HL-60 (cell line): Measurements from ENCODE around the gene TEDDM1.

ENCODE experiments used
- DNase-seq, 2 experiments: peaks; one replicate each; pipeline ENCODE4 v3.0.0-alpha.2; 2010 to 2020; ENCODE audit warnings: low read depth in 1 of 2, low spot score in 1 of 2
- H3K27ac ChIP-seq: fragments of 250-450 bp; sonication (Bioruptor Pico); replicated peaks from 2 replicates; pipeline ENCODE4 v1.5.1; 2020; ENCODE audit warnings: mild to moderate bottlenecking, moderate library complexity
- H3K27me3 ChIP-seq: fragments of 250-450 bp; sonication (Bioruptor Pico); 2 replicates; pipeline ENCODE4 v1.5.1; 2021; ENCODE audit warnings: mild to moderate bottlenecking, moderate library complexity; ENCODE audit not compliant: insufficient read depth, poor library complexity, severe bottlenecking
- H3K4me3 ChIP-seq: replicated peaks from 2 replicates; pipeline ENCODE4 v1.5.1; 2011; ENCODE audit warnings: mild to moderate bottlenecking, control low read depth, low read length; ENCODE audit not compliant: insufficient read depth
- GABPA ChIP-seq: IDR thresholded peaks from 2 replicates; pipeline ENCODE4 v1.6.1; 2012; ENCODE audit warnings: low read depth
- POLR2AphosphoS5 ChIP-seq: IDR thresholded peaks from 2 replicates; pipeline ENCODE4 v1.6.1; 2012; ENCODE audit warnings: low read depth
- SPI1 ChIP-seq: IDR thresholded peaks from 2 replicates; pipeline ENCODE4 v1.6.1; 2012; ENCODE audit warnings: low read depth, mild to moderate bottlenecking, borderline replicate concordance
- TF ChIP-seq, protein P1 (sequence below): IDR thresholded peaks from 2 replicates; pipeline ENCODE4 v1.6.1; 2012; ENCODE audit warnings: low read depth; ENCODE audit not compliant: insufficient replicate concordance
- TF ChIP-seq, protein P2 (sequence below): IDR thresholded peaks from one replicate; pipeline ENCODE4 v1.5.1; 2011; ENCODE audit warnings: low read length, control low read depth, inconsistent platforms; ENCODE audit not compliant: insufficient read depth

The TEDDM1 gene

DNA sequence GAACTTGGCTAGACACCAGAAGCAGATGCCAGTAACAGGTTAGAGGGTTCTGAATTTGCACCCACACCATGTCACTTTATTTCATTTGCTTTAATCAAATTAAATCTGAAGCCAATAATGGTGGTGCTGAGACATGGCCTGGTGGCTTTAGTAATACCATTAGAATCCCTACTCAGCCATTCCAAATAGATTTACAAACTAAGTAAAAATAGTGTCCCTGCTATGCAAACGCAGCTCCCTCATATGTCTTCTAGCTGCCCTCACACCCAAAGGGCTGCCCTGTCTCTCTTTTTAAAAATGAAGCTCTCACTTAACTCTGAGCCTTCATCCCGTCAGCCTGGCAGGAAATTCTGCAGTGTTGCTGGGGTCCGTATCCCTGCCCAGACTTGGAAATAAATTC is 29.9 kb downstream of the TEDDM1 start:
- TF ChIP-seq, protein P1, sequence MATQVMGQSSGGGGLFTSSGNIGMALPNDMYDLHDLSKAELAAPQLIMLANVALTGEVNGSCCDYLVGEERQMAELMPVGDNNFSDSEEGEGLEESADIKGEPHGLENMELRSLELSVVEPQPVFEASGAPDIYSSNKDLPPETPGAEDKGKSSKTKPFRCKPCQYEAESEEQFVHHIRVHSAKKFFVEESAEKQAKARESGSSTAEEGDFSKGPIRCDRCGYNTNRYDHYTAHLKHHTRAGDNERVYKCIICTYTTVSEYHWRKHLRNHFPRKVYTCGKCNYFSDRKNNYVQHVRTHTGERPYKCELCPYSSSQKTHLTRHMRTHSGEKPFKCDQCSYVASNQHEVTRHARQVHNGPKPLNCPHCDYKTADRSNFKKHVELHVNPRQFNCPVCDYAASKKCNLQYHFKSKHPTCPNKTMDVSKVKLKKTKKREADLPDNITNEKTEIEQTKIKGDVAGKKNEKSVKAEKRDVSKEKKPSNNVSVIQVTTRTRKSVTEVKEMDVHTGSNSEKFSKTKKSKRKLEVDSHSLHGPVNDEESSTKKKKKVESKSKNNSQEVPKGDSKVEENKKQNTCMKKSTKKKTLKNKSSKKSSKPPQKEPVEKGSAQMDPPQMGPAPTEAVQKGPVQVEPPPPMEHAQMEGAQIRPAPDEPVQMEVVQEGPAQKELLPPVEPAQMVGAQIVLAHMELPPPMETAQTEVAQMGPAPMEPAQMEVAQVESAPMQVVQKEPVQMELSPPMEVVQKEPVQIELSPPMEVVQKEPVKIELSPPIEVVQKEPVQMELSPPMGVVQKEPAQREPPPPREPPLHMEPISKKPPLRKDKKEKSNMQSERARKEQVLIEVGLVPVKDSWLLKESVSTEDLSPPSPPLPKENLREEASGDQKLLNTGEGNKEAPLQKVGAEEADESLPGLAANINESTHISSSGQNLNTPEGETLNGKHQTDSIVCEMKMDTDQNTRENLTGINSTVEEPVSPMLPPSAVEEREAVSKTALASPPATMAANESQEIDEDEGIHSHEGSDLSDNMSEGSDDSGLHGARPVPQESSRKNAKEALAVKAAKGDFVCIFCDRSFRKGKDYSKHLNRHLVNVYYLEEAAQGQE: no peak
- TF ChIP-seq GABPA (no peak), POLR2AphosphoS5 (no peak), SPI1 (no peak)
- TF ChIP-seq, protein P2, sequence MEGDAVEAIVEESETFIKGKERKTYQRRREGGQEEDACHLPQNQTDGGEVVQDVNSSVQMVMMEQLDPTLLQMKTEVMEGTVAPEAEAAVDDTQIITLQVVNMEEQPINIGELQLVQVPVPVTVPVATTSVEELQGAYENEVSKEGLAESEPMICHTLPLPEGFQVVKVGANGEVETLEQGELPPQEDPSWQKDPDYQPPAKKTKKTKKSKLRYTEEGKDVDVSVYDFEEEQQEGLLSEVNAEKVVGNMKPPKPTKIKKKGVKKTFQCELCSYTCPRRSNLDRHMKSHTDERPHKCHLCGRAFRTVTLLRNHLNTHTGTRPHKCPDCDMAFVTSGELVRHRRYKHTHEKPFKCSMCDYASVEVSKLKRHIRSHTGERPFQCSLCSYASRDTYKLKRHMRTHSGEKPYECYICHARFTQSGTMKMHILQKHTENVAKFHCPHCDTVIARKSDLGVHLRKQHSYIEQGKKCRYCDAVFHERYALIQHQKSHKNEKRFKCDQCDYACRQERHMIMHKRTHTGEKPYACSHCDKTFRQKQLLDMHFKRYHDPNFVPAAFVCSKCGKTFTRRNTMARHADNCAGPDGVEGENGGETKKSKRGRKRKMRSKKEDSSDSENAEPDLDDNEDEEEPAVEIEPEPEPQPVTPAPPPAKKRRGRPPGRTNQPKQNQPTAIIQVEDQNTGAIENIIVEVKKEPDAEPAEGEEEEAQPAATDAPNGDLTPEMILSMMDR: no peak
- Histone ChIP-seq H3K4me3 (no peak overlapping the region), H3K27me3 (no peaks in the 10 kb centered on the region), H3K27ac (no peak overlapping the region)
- DNase-seq: no peak

- Histone ChIP-seq H3K27me3 (no peaks in the 10 kb centered on the region), H3K27ac (no peak overlapping the region), H3K4me3 (no peak overlapping the region)
- no peak for DNase-seq
- TF ChIP-seq, protein P1: no peak
Measured at GRCh38 chr1:182368903-182369302, 31.6 kb downstream of the TEDDM1 start.

GRCh38 chr1:182368358-182368757 is 32.1 kb downstream of the TEDDM1 start:
- TF ChIP-seq GABPA: no peak
- TF ChIP-seq POLR2AphosphoS5: no peak
- TF ChIP-seq, protein P1: no peak
- no peak for TF ChIP-seq SPI1
- TF ChIP-seq, protein P2: no peak
- no peak for DNase-seq
- H3K27me3 ChIP-seq: no peaks in the 10 kb centered on the region
- no peak overlapping the region for H3K27ac ChIP-seq
- no peak overlapping the region for H3K4me3 ChIP-seq

- Histone ChIP-seq H3K27me3 (no peaks in the 10 kb centered on the region), H3K4me3 (no peak overlapping the region), H3K27ac (no peak overlapping the region)
- no peak for DNase-seq
- TF ChIP-seq, protein P2: no peak
Measured at GRCh38 chr1:182367926-182368325, 32.5 kb downstream of the TEDDM1 start.
